Activated B cell treated with CpG ODN at 0.5 μM for 24 hours (primary cell): ENCODE results near the gene CDH12. TPM values are rescaled to one million over a fixed set of nuclear protein-coding genes. Genes with fewer than 3 reads are reported as not detected.

Source experiments
- ATAC-seq: fragments of 200-7000 bp; cut with Tn5 transposase; one replicate; pipeline ENCODE4 v1.10.0; 2021; ENCODE audit warnings: low read depth, mild to moderate bottlenecking, moderate library complexity
- CTCF ChIA-PET: fragments of 350-600 bp; sonication (Branson Sonifier 250); formaldehyde crosslinking; loops from one replicate; lab custom pipeline; 2021; ENCODE audit warnings: antibody characterized with exemption; lab: Charles Lee
- POLR2A ChIA-PET: fragments of 350-600 bp; sonication (Branson Sonifier 250); formaldehyde crosslinking; loops from one replicate; lab custom pipeline; 2021; ENCODE audit warnings: antibody characterized with exemption; lab: Charles Lee
- DNase-seq: peaks from one replicate; pipeline ENCODE4 v3.0.0; 2022
- H3K27ac Mint-ChIP-seq: one replicate; pipeline ENCODE4 v1.8.0; 2020; ENCODE audit warnings: mixed read lengths
- H3K27me3 Mint-ChIP-seq: one replicate; pipeline ENCODE4 v1.8.0; 2021; ENCODE audit warnings: mixed read lengths
- H3K36me3 Mint-ChIP-seq: one replicate; pipeline ENCODE4 v1.8.0; 2021; ENCODE audit warnings: low read depth, mixed read lengths
- H3K4me1 Mint-ChIP-seq: one replicate; pipeline ENCODE4 v1.8.0; 2021; ENCODE audit warnings: mixed read lengths
- H3K4me3 Mint-ChIP-seq: one replicate; pipeline ENCODE4 v1.8.0; 2020; ENCODE audit warnings: mild to moderate bottlenecking, mixed read lengths
- H3K9me3 Mint-ChIP-seq: one replicate; pipeline ENCODE4 v1.8.0; 2020; ENCODE audit warnings: mixed read lengths
- CTCF ChIP-seq: fragments of 200-600 bp; IDR thresholded peaks from one replicate; pipeline ENCODE4 v1.8.0; 2022; ENCODE audit warnings: antibody characterized with exemption, mild to moderate bottlenecking
- intact Hi-C: fragments of 100-400 bp; cut with micrococcal nuclease; formaldehyde crosslinking; loops from one replicate; pipeline ENCODE4 v1.15.1; 2024
- total RNA-seq: library from RNA; stranded (reverse); gene quantifications from 2 replicates; pipeline ENCODE4 v1.2.3, GENCODE V29; 2022

Gene CDH12
- total RNA-seq, 1 donor from 2014 or later: not detected

DNA sequence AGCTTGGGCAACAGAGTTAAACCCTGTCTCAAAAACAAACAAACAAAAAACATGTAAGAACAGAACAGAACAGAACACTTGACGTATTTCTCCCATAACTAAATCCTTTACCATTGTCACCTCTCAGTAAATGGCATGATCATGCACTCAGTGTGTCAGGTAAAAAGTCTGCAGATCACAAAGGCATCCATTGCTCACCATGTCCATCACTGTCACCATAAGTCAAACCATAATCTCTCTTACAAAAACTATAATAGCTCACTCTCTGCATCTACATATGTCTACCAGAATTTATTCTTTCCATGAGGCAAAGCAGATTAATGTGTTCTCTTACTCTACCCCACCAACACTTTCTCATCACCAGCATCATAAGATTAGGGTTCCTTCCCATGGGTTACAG lies 387.5 kb downstream of the CDH12 start:
- Mint-ChIP-seq H3K27ac (no peak overlapping the region), H3K9me3 (peaks cover 3% of the 10 kb centered on the region)

GRCh38 chr5:22465177-22465576 lies 388.0 kb downstream of the CDH12 start:
- no peak for ATAC-seq
- peaks cover 3% of the 10 kb centered on the region for H3K9me3 Mint-ChIP-seq
- no peaks in the 10 kb centered on the region for H3K36me3 Mint-ChIP-seq

More for the DNA sequence above, 387.5 kb downstream of the CDH12 start:
- TF ChIP-seq CTCF: no peak
- Mint-ChIP-seq H3K27me3 (no peaks in the 10 kb centered on the region), H3K36me3 (no peaks in the 10 kb centered on the region), H3K4me3 (no peak overlapping the region), H3K4me1 (no peaks in the 10 kb centered on the region)
- DNase-seq (no peak), ATAC-seq (no peak)
- intact Hi-C loops: no loop called here
- ChIA-PET POLR2A (interaction anchor here (0.6 kb wide), 1 partner anchor 18 kb away, joined by 4 read pairs; no protein-coding TSS in a partner anchor), CTCF (no interaction called here)

DNA sequence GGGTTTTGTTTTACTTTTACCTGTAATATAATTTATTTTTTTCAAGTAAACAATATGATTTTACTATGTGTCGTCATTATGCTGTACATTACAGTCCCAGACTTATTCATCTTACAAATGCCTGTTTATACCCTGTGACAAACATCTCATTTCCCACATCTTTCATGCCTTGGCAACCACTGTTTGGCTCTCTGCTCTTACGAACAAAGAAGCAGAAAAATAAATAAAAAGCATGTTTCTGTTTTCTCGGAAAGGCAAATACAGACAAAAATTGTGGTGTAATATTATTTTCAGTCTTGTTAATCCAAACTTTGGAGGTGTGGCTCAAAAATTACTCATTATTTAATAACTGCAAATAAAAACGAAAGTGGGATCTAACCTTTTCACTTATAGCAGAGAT lies 393.0 kb downstream of the CDH12 start:
- ATAC-seq: no peak
- DNase-seq: no peak
- intact Hi-C loops: no loop called here
- Mint-ChIP-seq H3K4me3 (no peak overlapping the region), H3K9me3 (no peaks in the 10 kb centered on the region), H3K4me1 (no peaks in the 10 kb centered on the region), H3K27me3 (no peaks in the 10 kb centered on the region), H3K36me3 (no peaks in the 10 kb centered on the region), H3K27ac (no peak overlapping the region)
- CTCF ChIA-PET: no interaction called here
- POLR2A ChIA-PET: no interaction called here
- TF ChIP-seq CTCF: no peak

More at GRCh38 chr5:22465177-22465576, 388.0 kb downstream of the CDH12 start:
- Mint-ChIP-seq H3K27ac (no peak overlapping the region), H3K4me1 (no peaks in the 10 kb centered on the region), H3K4me3 (no peak overlapping the region), H3K27me3 (no peaks in the 10 kb centered on the region)
- ChIA-PET CTCF (no interaction called here), POLR2A (interaction anchor here (0.6 kb wide), 1 partner anchor 17 kb away, joined by 4 read pairs; no protein-coding TSS in a partner anchor)
- no peak for TF ChIP-seq CTCF
- no peak for DNase-seq
- intact Hi-C loops: no loop called here

DNA sequence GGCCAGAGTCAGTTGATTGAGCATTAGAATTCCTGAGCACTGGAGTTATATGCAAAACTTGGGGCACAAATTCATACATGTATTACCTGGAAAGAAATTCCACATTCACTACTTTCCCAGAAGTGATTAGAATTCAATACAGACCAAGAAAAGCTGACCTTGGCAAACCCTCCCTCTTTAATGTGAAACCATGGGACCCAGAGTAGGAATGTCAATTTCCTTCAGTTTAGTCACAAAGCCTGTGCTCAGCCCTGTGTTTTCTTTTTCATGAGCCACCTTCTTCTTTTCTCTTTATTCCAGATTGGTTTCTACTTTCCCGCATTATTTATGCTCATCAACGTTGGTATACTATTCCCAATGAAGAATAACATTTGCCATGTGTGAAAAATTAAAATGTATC lies 420.2 kb downstream of the CDH12 start:
- Mint-ChIP-seq H3K4me3 (no peak overlapping the region), H3K27me3 (no peaks in the 10 kb centered on the region), H3K36me3 (no peaks in the 10 kb centered on the region), H3K27ac (no peak overlapping the region), H3K9me3 (peaks cover 2% of the 10 kb centered on the region), H3K4me1 (no peaks in the 10 kb centered on the region)
- intact Hi-C loops: no loop called here
- ChIA-PET POLR2A (no interaction called here), CTCF (no interaction called here)
- no peak for TF ChIP-seq CTCF
- no peak for DNase-seq
- no peak for ATAC-seq

DNA sequence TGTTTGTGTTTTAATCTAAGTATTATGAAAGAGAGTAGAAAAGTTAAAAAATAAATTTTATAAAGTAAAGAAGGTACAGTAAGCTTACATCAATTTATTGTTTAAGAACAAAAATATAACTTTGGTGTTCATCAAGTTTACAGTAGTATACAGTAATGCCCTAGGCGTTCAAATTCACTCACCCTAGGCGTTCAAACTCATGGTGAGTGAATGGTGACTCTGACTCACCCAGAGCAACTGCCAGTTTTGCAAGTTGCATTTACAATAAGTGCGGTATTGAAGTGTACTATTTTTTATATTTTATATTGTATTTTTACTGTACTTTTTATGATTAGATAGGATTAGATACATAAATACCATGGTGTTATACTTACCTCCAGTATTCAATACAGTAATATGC lies 421.3 kb downstream of the CDH12 start:
- ChIA-PET CTCF (no interaction called here), POLR2A (no interaction called here)
- TF ChIP-seq CTCF: no peak
- H3K27me3 Mint-ChIP-seq: no peaks in the 10 kb centered on the region
- H3K4me3 Mint-ChIP-seq: no peak overlapping the region
- peaks cover 2% of the 10 kb centered on the region for H3K9me3 Mint-ChIP-seq
- H3K4me1 Mint-ChIP-seq: no peaks in the 10 kb centered on the region
- no peak overlapping the region for H3K27ac Mint-ChIP-seq
- no peaks in the 10 kb centered on the region for H3K36me3 Mint-ChIP-seq
- intact Hi-C loops: no loop called here
- ATAC-seq (no peak), DNase-seq (no peak)
